PC-9 (cell line): ENCODE results near the gene PRUNE2.

Source experiments
- EZH2 ChIP-seq: fragments of 200-600 bp; sonication (generic); IDR thresholded peaks from 2 replicates; pipeline ENCODE4 v1.8.0; 2017; ENCODE audit warnings: antibody characterized with exemption, low read depth
- TF ChIP-seq, protein P1 (sequence below): fragments of 200-600 bp; sonication (generic); conservative IDR thresholded peaks from 2 replicates; pipeline ENCODE4 v1.6.1; 2017; ENCODE audit warnings: mixed run types, antibody characterized with exemption, mild to moderate bottlenecking, moderate library complexity

DNA sequence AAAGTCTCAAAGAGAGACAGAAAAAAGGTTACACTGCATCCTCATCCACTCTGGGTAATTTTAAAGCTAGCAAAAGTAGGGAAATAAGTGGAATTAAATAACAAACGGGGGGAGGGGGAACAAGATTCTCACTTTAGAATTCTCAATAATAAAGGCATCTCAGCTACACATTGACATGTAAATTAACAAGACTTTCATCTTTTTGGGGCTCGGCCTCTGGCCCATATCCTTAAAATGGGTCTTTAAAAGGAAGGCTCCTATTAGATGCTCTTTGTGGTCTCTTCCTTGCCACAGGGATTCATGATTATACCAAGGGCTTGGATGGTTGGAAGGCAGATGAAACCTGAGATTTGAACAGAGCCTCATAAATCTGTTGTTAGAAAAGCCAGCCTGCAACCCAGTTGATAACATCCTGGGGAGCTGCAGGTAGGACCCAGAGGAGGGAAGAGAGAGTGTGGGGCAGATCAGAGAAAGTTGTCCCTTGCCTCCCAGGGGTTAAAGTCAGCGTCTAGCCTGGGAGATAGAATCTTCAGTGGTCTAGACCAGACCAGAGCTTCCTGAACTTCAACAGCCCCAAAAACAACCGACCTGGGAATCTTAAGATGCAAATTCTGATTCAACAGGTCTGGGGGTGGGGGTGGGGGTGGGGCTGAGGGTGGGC is 311.0 kb downstream of the PRUNE2 start:
- TF ChIP-seq, protein P1, sequence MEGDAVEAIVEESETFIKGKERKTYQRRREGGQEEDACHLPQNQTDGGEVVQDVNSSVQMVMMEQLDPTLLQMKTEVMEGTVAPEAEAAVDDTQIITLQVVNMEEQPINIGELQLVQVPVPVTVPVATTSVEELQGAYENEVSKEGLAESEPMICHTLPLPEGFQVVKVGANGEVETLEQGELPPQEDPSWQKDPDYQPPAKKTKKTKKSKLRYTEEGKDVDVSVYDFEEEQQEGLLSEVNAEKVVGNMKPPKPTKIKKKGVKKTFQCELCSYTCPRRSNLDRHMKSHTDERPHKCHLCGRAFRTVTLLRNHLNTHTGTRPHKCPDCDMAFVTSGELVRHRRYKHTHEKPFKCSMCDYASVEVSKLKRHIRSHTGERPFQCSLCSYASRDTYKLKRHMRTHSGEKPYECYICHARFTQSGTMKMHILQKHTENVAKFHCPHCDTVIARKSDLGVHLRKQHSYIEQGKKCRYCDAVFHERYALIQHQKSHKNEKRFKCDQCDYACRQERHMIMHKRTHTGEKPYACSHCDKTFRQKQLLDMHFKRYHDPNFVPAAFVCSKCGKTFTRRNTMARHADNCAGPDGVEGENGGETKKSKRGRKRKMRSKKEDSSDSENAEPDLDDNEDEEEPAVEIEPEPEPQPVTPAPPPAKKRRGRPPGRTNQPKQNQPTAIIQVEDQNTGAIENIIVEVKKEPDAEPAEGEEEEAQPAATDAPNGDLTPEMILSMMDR, result no peak
- TF ChIP-seq EZH2, result no peak
